ENCODE data around the gene FAM181A.
A peak's percentile ranks its signal among the peaks of the same experiment; 100 is the strongest.

FAM181A gene

GRCh38 chr14:93950948-93951634, 23.9 kb downstream of the FAM181A start:
- DNase-seq (ENCODE audit: low spot score): no peak

- DNase-seq (ENCODE audit: low spot score): no peak
Measured at GRCh38 chr14:93951635-93952540, 24.7 kb downstream of the FAM181A start.

GRCh38 chr14:93952829-93953228, 25.7 kb downstream of the FAM181A start:
- no peak for DNase-seq (ENCODE audit: low spot score)

DNA sequence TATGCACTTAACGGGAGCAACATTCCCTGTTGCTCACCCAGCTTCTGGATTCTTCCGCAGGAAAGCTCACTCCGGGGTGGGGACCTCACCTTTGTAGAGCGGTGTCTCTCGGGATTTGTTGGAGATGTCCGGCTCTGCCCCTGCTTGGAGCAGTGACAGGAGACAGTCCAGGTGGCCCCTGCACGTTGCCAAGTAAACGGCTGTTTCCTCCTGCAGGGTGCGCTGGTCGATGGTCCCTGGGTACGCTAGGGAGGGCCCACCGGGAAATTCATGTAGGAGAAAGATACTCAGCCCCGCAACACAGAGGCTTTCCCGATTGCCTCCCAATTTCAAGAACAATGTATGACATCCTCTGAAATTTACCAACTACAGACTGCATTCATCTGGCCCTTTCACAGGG, 26.1 kb downstream of the FAM181A start:
- DNase-seq (ENCODE audit: low spot score): no peak

DNA sequence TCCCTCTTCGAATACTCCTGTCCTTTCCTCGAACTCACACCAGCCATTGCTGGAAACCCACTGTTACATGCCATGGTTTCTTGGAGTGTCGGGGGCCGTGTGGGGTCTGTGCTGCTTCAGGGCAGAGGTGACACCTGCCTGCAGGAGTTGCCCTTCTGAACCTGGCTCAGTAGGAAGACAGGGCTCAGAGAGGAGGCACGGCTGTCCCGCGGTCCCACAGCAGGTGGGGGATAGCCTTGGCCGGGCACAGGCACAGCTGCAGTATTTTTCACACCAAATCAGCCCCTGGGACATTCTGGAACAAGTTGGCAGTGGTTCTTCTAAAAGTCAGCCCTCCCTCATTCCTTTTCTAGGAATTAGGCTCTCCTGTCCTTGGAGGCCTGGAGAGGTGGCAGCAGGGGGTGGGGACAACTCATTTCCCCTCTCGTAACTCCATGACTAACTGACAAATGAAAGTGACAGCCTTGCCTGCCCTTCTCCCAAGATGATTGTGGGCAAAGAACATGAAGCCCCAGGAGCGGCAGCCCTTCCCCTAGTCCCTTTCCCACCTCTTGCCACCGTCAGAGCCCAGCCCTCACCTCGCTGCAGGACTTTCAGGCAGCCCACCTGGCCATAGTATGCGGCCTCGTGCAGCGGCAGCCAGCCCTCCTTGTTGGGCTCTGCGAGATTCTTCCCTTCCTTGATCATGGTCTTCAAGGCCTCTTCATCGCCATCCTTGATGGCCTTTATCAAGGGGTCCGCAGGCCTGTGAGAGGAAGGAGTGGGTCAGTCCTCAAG, 26.8 kb downstream of the FAM181A start:
- DNase-seq (ENCODE audit: low spot score): no peak

GRCh38 chr14:93954516-93954830, 27.3 kb downstream of the FAM181A start:
- DNase-seq (ENCODE audit: low spot score): no peak

- DNase-seq (ENCODE audit: low spot score): peak; percentile 47
Measured at GRCh38 chr14:93954900-93955849, 28.0 kb downstream of the FAM181A start.

DNA sequence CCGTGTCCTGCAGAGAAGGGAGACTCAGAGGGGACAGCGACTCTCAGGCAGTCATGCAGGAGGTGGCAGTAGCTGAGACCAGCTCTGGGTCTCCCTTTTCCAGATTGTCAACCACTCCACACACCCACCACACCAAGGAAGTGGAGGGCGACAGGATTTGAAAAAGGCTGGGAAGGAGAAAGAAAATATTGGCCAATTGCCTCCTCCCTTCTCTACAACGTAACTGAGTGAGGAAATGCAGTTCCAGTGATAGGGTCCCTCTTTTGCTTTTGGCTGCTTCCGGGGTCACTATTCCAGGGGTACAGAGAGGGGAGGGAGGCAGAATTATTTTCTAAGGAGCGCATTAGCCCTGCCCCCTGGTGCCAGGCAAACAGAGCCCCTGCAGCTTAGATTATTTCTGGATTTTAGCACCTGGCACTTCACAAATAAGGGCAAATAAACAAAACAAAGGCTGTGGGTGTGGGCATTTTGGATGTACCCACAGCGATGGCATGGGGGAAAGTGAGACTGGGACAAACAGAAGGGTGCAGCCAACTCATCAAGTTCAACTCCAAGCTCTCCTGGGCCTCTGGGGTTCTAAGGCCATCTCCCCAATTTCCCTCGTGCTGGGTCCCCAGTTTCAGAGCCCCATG, 28.8 kb downstream of the FAM181A start:
- no peak for DNase-seq (ENCODE audit: low spot score)

GRCh38 chr14:93956514-93957332, 29.6 kb downstream of the FAM181A start:
- DNase-seq (ENCODE audit: low spot score): no peak

DNA sequence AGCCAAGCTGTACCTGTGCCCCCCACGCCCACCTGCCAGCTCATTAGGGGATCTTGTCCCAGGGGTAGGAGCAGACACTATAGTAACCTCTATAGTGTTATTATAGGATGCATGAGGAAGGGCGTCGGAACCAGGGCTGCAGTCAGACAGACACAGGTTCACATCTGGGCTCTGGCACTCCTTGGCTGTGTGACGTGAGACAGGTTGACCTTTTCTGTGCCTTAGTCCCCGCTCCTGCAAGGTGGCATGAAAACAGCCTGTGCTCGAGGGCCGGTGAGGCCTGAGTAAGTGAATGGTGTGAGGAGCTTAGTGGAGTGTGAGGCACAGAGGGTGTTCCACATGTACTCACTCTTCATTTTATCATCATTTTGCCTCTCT, 30.2 kb downstream of the FAM181A start:
- DNase-seq (ENCODE audit: low spot score): no peak

DNA sequence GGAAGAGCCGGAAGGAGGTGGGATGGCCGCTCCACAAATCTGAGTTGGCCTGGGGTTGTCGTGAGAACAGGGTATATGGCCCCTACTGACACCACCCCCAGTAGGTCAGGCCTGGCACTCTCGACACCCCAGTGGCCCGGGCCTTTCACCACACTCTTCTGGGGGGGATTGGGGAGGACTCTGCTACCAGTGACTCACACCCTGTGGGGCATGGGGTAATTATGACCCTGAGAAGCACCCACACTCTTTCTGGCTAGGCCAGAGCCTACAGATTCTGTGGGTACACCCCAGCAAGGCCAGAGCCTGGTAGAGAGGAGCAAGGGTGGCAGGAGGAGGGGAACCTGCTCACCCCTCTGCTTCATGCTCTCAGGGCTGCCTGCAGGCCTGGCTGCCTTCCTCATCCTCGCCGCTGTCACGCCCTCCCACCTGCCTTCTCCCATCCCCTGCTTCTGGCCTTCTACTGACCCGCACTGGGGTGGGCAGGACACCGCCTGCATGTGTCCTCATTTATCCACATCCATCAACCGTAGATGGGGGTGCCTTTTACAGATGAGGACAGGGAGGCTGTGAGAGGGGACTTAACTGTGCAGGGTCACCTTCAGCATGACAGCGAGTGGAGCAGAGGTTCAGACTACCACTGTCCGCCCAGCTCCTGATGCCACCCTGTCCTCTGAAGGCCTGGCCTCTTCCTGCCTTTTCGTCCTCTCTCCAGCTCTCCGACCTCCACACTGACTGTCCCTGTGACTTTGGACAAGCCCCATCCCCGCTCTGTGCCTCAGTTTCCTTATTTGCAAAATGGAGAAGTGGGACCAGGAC, 30.8 kb downstream of the FAM181A start:
- no peak for DNase-seq (ENCODE audit: low spot score)

DNA sequence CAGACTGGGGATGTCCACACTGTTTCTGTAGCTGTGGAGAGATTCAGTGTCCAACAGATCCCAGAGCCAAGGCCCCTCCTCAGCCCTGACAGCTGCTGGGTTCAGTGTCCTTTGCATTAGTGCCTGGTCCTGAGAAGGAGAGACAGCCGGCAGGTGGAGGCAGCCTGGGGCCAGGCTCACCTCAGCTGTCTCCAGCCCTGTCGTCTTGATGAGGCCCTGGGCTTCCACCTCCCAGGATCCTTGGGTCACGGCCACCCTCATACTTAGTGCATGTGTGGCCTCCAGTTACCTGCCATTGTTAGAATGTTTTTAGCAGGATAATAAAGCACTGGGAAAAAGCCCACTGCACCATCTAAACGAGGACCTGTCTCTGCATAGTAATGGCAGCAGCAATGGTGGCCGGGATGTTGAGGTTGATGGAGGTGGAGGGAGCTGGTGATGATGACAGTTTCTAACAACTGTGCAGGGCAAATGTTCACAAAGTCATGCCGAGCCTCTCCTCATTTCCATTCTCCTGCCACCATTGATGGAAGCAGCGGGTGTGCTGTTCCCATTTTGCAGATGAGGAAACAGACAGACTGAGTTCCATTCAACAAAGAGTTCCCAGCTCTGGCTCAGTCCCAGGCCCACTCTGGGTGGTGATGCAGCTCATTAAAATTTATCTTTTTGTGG, 31.6 kb downstream of the FAM181A start:
- no peak for DNase-seq (ENCODE audit: low spot score)

DNA sequence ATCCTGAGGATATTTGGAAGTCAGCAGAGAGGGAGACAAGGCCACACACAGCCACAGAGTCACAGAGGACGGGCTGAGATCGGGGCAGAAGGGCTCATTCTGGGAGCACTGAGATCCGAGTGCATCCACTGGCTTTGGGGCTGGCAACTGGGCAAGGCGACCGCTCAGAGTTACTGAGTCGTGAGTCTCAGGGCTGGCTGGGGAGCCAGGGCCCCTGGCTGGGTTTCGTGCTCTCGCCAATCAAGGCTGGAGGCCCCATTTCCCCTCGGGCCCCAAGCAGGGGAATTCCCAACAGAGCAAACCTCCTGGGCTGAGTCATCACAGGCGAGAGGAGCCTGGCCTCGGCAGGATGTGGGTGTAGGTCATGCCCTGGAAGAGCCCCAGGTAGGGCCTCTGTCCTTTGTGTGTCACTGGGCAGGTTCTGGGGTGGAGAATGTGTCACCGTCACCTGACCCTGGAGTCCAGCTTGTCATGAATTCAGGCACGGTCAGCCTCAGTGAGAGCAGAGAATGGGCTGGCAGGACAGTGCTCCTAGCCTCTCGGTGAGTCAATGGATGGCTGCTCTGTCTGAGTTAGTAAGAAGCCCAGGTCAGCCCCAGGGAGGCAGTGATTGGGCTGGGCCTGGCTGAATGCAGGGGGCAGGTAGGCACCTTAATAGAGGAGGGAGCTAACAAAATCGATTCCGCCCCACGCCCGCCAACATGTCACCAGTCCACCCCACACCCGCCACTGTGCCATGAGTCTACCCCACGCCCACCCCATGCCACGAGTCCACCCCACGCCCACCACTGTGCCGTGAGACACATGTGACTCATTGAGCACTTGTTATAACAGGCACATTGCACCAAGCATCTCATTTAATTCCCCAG, 32.3 kb downstream of the FAM181A start:
- peak; percentile 29 for DNase-seq (ENCODE audit: low spot score)

DNA sequence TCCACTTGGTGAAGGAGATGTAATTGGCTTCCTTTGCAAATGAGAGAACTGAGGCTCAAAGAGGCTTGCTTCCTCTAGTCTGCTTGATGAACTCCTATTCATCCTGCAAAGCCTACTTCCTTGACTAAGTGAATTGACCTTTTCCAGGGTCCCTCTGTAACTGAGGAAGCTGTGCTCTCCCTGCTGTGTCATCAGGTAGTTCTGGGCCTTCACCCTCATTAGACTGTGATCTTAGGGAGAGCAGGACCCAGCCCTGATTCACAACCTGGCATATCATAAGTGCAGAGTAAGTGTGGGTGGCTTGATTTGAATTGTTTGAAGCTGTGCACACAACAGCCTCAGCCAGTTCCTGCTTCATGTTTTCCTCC, 32.9 kb downstream of the FAM181A start:
- DNase-seq (ENCODE audit: low spot score): no peak

DNA sequence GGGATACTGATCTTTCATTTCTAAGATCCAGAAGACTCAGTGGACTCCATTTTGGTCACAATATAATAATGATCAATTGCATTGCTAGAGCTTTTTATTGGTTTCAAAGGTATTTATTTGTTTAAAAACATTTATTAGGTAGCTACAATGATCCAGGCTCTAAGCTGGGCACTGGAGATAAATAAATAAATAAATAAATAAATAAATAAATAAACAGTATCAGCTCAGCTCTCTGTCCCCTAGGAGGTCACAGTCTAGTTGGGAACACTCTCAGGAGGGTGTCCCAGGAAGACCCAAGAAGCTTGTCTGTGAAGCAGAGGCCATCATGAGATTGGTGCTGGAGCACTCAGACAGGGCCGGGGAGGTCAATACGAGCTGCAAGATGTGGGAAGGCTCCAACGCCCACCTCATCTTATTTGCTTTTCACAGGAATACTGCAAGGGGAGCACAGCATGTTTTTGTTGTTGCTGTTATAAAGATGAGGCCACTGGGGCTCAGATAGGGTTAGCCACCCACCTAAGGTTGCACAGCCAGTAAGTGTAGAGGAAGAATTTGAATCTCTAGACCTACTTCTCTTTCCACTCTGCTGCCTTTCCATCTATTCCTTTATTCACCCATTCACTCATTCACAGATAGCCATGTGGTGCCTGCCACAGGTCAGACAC, 33.8 kb downstream of the FAM181A start:
- no peak for DNase-seq (ENCODE audit: low spot score)

DNA sequence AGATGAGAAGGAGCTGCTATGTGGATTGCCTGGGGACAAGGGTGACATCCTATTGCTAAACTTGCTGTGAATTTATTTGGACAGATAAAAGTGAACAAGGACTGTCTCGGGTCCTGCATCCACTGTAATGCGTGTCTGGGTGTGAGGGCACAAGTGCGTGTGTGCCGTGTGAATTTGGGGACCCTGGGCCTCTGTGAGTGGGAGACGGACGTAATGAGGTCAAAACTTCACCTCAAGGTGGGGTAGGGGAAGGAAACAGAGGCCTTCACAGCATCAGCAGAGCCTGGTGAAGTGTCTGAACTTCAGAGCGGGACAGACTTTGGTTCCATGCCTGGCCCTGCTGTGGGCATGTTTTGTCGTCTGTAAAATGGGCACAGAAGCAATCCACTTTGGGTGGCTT, 34.5 kb downstream of the FAM181A start:
- no peak for DNase-seq (ENCODE audit: low spot score)
